ENCODE results near the gene ALG11.

- no peak for TF ChIP-seq POLR2A (IDR thresholded peaks at IDR 0.05)
- TF ChIP-seq, protein P1, sequence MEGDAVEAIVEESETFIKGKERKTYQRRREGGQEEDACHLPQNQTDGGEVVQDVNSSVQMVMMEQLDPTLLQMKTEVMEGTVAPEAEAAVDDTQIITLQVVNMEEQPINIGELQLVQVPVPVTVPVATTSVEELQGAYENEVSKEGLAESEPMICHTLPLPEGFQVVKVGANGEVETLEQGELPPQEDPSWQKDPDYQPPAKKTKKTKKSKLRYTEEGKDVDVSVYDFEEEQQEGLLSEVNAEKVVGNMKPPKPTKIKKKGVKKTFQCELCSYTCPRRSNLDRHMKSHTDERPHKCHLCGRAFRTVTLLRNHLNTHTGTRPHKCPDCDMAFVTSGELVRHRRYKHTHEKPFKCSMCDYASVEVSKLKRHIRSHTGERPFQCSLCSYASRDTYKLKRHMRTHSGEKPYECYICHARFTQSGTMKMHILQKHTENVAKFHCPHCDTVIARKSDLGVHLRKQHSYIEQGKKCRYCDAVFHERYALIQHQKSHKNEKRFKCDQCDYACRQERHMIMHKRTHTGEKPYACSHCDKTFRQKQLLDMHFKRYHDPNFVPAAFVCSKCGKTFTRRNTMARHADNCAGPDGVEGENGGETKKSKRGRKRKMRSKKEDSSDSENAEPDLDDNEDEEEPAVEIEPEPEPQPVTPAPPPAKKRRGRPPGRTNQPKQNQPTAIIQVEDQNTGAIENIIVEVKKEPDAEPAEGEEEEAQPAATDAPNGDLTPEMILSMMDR (IDR thresholded peaks at IDR 0.05) = no peak
Measured at GRCh38 chr13:51980908-51981307, 31.3 kb upstream of the ALG11 start.

Data from suprapubic skin (tissue), 3 donors.